Chondrocyte (in vitro differentiated cells): ENCODE data around the gene DNAH1. TPM values are rescaled to one million over a fixed set of nuclear protein-coding genes. Genes with fewer than 3 reads are reported as not detected.

ENCODE experiments used
- DNase-seq: peaks from one replicate; pipeline ENCODE4 v3.0.0; 2021; ENCODE audit warnings: mixed read lengths, low spot score
- H3K27ac Mint-ChIP-seq: one replicate; pipeline ENCODE4 v1.8.0; 2021; ENCODE audit warnings: mild to moderate bottlenecking, moderate library complexity, mixed read lengths; ENCODE audit not compliant: unreplicated experiment
- H3K27me3 Mint-ChIP-seq: 2 replicates; pipeline ENCODE4 v1.8.0; 2021; ENCODE audit warnings: low read depth, mixed read lengths
- H3K36me3 Mint-ChIP-seq: 2 replicates; pipeline ENCODE4 v1.8.0; 2021; ENCODE audit warnings: low read depth, mixed read lengths
- H3K4me1 Mint-ChIP-seq: 2 replicates; pipeline ENCODE4 v1.8.0; 2021; ENCODE audit warnings: low read depth, mild to moderate bottlenecking, mixed read lengths
- H3K4me3 Mint-ChIP-seq: one replicate; pipeline ENCODE4 v1.8.0; 2021; ENCODE audit warnings: mild to moderate bottlenecking, moderate library complexity, mixed read lengths; ENCODE audit not compliant: unreplicated experiment
- H3K9me3 Mint-ChIP-seq: 2 replicates; pipeline ENCODE4 v1.8.0; 2021; ENCODE audit warnings: low read depth, mixed read lengths
- CTCF ChIP-seq: fragments of 200-600 bp; sonication (generic); IDR thresholded peaks from 2 replicates; pipeline ENCODE4 v1.5.0; 2021; ENCODE audit warnings: antibody characterized with exemption, mild to moderate bottlenecking, moderate library complexity
- total RNA-seq: library from RNA; stranded (reverse); gene quantifications from 3 replicates; pipeline ENCODE4 v1.2.1, GENCODE V29; 2021

Gene DNAH1
- total RNA-seq, 1 donor from 2014 or later, result 5.0 TPM

GRCh38 chr3:52429779-52430415 lies 113.8 kb downstream of the DNAH1 start:
- Mint-ChIP-seq H3K27ac (no peak overlapping the region), H3K4me3 (no peak overlapping the region), H3K36me3 (no peaks in the 10 kb centered on the region), H3K4me1 (no peaks in the 10 kb centered on the region), H3K9me3 (no peaks in the 10 kb centered on the region), H3K27me3 (no peaks in the 10 kb centered on the region)
- no peak for DNase-seq
- TF ChIP-seq CTCF, result no peak

GRCh38 chr3:52430416-52430810 lies 114.3 kb downstream of the DNAH1 start:
- no peaks in the 10 kb centered on the region for H3K36me3 Mint-ChIP-seq
- no peaks in the 10 kb centered on the region for H3K4me1 Mint-ChIP-seq
- no peak for DNase-seq
- no peaks in the 10 kb centered on the region for H3K27me3 Mint-ChIP-seq
- no peak overlapping the region for H3K27ac Mint-ChIP-seq
- no peaks in the 10 kb centered on the region for H3K9me3 Mint-ChIP-seq
- no peak for TF ChIP-seq CTCF
- no peak overlapping the region for H3K4me3 Mint-ChIP-seq

GRCh38 chr3:52431459-52432223 lies 115.5 kb downstream of the DNAH1 start:
- TF ChIP-seq CTCF, result no peak
- no peak overlapping the region for H3K4me3 Mint-ChIP-seq
- H3K27ac Mint-ChIP-seq, result no peak overlapping the region
- no peaks in the 10 kb centered on the region for H3K9me3 Mint-ChIP-seq
- no peaks in the 10 kb centered on the region for H3K36me3 Mint-ChIP-seq
- H3K4me1 Mint-ChIP-seq, result no peaks in the 10 kb centered on the region
- no peaks in the 10 kb centered on the region for H3K27me3 Mint-ChIP-seq
- peak; percentile 18 for DNase-seq

GRCh38 chr3:52432225-52432624 lies 116.1 kb downstream of the DNAH1 start:
- TF ChIP-seq CTCF, result no peak
- H3K4me1 Mint-ChIP-seq, result no peaks in the 10 kb centered on the region
- no peak for DNase-seq
- no peaks in the 10 kb centered on the region for H3K27me3 Mint-ChIP-seq
- H3K4me3 Mint-ChIP-seq, result no peak overlapping the region
- no peaks in the 10 kb centered on the region for H3K9me3 Mint-ChIP-seq
- H3K27ac Mint-ChIP-seq, result no peak overlapping the region
- no peaks in the 10 kb centered on the region for H3K36me3 Mint-ChIP-seq

- Mint-ChIP-seq H3K27me3 (no peaks in the 10 kb centered on the region), H3K4me3 (no peak overlapping the region), H3K9me3 (no peaks in the 10 kb centered on the region), H3K36me3 (no peaks in the 10 kb centered on the region), H3K27ac (no peak overlapping the region), H3K4me1 (no peaks in the 10 kb centered on the region)
- TF ChIP-seq CTCF, result no peak
- no peak for DNase-seq
Observed at GRCh38 chr3:52432691-52433141, 116.6 kb downstream of the DNAH1 start.
